Measurements from ENCODE around the gene CCL22.
"Not testable (repeated sequence)": the region's sequence is repeated elsewhere in the genome, so short reads cannot be mapped to it uniquely, and the experiment has no call there.

Gene CCL22, protein sequence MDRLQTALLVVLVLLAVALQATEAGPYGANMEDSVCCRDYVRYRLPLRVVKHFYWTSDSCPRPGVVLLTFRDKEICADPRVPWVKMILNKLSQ

DNA sequence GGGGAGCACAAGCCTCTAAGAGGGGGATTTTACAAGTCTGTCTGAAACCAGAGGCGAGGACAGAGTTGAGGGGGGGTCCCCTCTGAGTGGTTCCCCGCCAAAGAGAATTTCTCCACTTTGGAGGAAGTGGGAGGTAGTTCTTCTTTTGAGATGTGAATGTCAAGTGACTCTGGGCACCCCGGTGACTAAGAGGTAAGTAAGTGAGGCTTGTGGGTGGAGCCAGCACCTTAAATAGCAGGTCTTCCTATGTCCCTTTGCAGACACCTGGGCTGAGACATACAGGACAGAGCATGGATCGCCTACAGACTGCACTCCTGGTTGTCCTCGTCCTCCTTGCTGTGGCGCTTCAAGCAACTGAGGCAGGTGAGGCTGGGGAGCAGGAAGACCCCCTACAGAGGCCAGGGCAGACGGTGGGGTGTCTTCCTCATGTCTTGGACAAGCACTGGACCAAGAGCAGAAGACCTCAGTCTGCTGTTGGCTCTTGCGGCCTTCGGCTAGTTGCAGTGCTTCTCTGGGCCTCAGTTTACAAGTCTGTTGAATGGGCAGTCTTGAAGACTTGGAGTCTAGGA is at the start of gene CCL22:
Gene CCL22, plus strand, starts transcription at position 257 of the 569 bp plus-strand sequence. Its CDS starts 34 bp downstream, at position 291.
- no peak for DNase-seq (ENCODE audit: low read depth in 1 of 2, low spot score in 1 of 2)

DNA sequence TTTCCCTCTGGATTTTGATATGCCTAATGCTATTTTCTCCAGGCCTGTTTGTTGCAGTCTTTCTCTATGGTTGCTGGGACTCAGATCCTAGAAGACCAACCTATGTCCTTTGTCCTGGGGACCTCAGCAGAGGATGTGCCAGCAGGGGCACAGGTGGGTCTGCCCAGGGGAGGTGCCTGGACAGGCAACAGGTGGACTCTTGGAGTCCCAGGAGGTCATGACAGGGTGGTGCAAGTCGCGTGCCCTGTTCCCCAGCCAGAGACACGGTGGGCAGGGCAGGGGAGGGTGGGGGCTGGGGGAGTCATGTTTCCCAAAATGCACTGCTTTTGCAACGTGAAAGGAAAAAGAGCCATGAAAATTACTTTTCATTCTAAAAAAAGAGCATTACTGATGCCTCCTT is 47.8 kb upstream of the CCL22 start:
- DNase-seq (ENCODE audit: low read depth in 1 of 2, low spot score in 1 of 2), result no peak

DNA sequence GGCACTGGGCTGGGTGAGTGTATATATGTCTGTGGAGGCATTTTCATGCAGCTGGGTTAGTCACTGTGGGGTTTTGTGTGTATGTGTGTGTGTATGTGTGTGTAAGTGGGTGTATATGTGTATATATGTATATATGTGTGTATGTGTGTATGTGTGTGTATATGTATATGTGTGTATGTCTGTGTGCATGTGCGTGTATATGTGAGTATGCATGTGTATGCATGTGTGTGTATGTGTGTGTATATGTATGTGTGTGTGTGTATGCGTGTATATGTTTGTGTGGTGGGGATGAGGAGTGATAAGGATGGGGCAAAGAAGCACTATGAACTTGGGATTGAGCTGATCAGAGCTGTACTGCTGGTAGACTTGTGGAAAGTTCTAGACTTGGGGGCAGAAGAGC is 45.1 kb upstream of the CCL22 start:
- no peak for DNase-seq (ENCODE audit: low read depth in 1 of 2, low spot score in 1 of 2)

DNA sequence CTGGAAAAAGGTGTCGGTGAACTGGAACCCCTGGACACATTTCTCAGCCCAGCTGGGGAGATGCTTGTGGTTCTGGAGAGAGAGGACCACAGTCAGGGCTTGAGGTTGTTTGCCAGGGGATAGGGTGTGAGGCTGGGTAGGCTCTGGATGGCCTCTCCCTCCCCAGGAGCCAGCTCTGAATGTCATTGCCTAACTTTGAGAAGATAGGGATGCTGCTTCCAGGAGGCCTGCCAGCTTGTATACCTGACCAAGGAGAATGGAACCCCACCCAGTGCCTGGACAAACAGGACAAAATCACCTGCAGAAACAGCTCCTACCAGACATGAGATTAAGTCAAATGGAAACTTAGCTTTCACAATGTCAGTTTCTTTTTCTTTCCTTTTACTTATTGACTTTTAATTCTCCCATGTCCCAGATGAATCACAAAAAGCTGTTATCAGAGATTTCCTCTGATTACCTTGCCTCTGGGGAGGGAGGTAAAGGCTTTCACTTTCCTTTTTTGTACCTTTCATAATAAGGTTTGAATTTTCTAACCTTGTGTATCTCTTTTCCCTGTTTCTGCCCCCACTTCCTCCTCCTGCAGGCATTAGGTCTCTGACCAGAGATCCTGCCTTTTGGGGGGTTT is 44.3 kb upstream of the CCL22 start:
- no peak for DNase-seq (ENCODE audit: low read depth in 1 of 2, low spot score in 1 of 2)

DNA sequence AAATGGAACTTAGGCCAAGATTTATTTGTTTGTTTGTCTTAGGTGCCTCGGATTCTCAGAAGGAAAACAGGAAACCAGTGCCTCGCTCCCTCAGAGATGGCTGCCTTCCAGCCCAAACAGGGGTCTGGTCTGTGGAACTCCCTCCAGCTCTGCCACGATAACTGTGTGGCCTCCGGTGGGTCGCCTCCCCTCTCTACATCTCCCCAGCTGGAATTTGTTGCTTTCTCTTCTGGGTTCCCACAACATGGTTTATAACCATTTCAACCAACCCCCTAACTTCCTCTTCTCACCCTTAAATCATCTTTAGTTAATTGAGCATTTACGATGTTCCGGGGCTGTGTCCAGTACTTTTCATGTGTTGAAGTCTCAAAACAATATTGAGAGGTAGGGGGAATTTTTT is 43.2 kb upstream of the CCL22 start:
- DNase-seq (ENCODE audit: low read depth in 1 of 2, low spot score in 1 of 2), result no peak

DNA sequence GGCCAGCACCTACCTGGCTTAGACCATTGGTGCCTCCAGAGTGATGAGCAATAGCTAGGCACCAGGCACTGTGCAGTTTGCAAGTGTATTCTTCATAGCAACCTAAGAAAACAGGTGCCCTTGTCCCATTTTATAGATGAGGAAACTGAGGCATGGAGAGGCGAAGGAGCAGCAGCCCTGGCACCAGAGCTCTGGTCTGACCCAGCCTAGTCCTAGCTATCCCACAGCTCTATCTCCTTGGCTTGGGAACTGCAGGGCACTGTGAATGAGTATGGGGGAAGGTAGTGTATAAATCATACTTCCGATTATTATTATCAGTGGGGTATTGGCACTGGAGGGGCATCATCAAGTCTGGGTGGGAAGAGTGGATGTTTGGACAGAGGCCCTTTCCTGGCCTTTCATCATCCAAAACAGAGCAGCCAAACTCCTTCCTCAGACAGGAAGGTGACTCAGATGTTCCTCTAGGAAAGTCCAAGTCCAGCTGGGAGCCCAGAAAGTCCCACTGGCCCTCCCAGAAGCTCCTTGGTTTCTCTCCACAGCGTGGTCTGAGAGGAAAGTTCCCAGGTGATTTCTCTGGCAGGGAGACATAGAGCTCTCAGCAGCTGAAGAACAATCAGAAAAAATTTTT is 42.1 kb upstream of the CCL22 start:
- no peak for DNase-seq (ENCODE audit: low read depth in 1 of 2, low spot score in 1 of 2)

DNA sequence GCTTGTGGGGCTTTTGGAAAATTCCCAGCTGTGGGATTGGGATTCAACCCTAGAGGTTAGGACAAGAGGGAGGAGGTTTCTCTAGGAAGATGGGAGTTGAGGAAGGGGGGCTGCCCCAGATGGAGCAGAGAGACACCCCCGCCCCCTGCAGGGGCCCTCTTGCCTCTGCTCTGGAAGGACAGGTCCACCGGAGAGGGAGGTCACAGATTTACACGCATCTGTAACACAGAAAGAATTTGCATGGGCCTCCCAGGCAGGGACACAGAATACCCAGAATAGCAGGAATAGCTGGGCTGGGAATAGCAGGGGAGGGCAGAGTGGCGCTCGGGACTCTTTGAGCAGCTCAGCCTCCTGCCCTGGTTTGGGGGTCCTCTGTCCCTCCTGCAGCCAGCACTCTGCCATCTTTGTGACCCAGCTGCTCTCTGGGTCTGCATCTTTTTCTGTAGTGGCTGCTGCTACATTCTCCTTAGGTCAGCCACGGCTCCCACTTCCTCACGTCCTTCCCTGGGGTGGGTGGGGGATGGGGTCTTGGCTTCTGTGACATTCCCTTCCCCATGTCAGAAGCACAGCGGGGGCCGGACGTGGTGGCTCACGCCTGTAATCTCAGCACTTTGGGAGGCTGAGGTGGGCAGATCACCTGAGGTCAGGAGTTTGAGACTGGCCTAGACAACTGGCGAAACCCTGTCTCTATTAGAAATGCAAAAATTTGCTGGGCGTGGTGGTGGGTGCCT is 40.2 kb upstream of the CCL22 start:
- DNase-seq (ENCODE audit: low read depth in 1 of 2, low spot score in 1 of 2), result no peak

DNA sequence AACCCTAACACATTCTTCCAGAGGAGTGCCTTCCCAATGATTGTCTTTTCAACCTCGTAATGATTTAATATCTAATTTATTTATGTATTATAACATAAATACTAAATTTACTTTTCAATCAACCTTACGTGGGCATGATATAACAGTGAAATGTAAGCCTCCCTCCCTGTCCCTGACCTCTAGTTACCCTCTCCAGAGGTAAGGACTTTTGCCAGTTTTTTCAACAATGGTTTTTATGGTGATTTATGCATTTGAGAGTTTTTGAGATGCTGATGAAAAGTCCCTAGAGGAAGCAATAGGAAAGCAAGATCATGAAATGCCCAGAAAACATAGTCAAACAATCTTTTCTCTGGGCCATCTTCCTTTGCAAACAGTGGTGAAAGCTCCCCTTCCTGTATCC is 38.9 kb upstream of the CCL22 start:
- no peak for DNase-seq (ENCODE audit: low read depth in 1 of 2, low spot score in 1 of 2)

DNA sequence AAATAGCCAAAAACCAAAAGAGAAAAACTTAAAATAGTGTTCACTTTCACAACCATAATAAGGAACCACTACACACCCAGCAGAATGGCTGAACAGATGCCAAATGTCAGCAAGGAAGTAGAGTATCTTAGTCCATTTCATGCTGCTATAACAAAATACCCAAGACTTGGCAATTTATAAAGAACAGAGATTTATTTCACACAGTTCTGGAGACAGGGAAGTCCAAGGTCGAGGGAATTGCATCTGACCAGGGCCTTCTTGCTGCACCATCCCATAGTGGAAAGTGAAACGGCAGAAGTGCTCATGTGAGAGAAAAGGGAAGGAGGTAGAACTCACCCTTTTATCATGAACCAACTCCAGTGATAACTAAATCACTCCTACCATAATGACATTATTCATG is 33.8 kb upstream of the CCL22 start:
- DNase-seq (ENCODE audit: low read depth in 1 of 2, low spot score in 1 of 2), result no peak

DNA sequence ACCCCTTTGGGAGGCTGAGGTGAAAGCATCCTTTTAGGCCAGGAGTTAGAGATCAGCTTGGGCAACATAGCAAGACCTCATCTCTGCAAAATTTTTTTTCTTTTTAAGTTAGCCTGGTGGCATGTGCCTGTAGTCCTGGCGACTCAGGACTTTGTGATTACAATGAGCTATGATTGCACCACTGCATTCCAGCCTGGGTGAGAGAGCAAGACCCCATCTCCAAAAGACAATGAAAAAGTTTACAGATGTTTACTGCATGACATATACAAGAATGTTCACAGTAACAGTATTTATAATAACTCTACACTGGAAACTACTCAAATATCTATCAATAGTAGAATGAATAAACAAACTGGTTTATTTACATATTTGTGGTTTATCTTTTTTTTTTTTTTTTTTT is 33.1 kb upstream of the CCL22 start:
- DNase-seq (ENCODE audit: low read depth in 1 of 2, low spot score in 1 of 2), result no peak

DNA sequence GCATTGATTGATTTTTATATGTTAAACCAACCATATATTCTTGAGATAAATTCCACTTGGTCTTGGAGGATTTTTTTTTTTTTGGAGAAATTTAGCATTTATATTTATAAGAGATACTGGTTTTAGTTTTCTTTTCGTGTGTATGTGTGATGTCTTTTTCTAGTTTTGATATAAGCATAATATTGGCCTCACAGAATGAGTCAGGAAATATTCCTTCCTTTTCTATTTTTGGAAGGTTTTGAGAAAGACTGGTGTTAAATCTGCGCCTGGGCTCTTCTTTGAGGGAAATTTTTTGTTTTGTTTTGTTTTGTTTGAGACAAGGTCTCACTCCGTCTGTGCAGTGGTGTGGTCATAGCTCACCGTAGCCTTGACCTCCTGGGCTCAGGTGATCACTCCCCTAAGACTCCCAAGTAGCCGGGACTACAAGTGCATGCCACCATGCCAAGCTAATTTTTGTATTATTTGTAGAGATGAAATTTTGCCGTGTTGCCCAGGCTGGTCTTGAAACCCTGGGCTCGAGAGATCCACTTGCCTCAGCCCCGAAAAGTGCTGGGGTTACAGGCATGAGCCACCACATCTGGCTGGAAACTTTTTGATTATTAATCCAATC is 28.8 kb upstream of the CCL22 start:
- no peak for DNase-seq (ENCODE audit: low read depth in 1 of 2, low spot score in 1 of 2)

DNA sequence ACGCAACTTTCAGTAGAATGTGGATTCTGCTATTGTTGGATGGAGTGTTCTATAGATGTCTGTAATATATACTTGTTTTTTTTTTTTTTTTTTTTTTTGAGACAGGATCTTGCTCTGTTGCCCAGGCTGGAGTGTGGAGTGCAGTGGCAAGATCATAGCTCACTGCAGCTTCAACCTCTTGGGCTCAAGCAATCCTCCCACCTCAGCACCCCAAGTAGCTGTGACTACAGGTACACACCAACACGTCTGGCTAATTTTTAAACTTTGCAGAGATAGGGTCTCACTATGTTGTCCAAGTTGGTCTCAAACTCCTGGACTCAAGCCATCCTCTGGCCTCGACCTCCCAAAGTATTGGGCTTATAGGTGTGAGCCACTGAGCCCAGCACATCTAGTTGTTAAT is 27.2 kb upstream of the CCL22 start:
- DNase-seq (ENCODE audit: low read depth in 1 of 2, low spot score in 1 of 2), result no peak

DNA sequence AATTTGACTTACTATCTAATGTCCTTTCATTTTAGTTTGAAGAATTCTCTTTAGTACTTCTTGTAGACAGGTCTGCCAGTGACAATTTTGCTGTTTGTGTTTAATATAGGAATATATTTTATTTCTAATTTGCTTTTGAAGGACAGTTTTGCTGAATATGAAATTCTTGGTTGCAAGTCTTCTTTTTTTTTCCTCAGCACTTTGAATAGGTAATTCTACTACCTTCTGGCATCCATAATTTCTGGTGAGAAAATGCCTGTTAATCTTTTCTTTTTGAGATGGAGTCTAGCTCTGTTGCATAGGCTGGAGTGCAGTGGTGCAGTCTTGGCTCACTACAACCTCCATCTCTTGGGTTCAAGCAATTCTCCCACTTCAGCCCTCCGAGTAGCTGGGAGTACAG is 25.2 kb upstream of the CCL22 start:
- DNase-seq (ENCODE audit: low read depth in 1 of 2, low spot score in 1 of 2), result no peak

DNA sequence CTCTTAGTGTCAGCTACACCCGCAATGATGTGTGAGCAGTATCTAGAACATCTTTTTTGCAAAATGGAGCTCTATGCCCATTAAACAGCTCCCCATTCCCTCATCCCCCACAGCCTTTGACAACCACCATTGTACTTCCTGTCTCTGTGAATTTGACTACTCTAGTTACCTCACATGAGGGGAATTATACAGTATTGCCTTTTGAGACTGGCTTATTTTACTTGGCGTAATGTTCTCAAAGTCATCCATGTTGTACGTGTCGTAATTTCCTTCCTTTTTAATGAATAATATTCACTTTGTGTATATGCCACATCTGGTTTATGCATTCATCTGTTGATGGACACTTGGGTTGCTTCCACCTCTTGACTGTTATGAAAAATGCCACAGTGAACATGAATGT is 23.2 kb upstream of the CCL22 start:
- no peak for DNase-seq (ENCODE audit: low read depth in 1 of 2, low spot score in 1 of 2)

DNA sequence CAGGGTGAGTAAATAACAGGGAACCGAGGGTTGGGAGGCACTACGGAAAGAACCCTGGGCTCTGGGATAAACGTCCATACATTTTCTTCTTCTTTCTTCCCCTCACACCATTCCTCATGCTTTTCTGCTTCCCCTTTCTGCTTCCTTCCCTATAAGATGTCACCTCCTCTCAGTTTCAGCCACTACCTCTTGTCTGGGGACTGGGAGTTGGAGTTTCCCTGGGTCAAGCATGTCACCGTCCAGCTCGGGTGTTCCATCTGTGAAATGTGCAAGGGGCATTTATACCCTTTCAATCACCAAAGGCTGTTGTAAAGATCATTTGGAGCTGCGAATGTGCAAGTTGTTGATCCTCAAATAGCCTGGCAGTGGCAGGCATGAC is 17.5 kb upstream of the CCL22 start:
- no peak for DNase-seq (ENCODE audit: low read depth in 1 of 2, low spot score in 1 of 2)

DNA sequence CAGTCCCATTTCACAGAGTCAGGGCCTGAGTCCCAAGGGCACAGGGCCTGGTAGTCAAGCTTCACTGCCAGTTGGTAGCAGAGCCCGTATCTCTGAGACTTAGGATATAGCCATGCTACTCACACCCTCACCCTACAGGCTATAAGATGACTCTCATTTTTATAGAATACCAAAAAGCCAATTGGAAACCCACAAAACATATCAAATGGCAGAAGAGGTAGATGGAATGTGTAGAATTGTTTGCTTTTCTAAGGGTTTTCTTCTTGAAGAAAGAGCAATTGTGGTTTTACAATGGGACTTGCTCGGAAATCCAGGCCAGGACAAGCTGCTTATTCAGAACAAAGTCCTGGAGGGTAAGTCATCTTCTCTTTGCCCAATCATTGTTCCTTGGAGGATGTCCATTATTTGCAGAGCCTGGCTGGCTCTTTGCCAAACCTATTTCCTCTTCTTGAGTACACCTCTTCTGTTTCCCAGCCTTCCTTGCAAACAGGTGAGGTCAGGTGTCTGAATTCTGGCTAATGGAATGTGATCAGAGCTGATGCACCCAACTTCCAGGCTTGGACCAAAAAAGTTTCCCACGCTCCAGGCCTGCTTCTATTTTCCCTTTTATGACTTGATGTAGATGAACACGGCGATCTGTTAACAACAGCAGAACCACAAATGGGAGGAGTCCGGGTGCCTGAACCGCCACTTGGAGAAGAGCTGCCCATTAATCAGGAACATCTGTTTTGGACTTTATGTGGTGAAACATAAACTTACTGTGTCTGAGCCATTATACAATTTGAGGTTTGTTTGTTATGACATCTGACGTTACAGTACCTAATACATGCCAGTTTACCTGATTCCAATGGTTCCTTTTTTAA is 16.9 kb upstream of the CCL22 start:
- DNase-seq (ENCODE audit: low read depth in 1 of 2, low spot score in 1 of 2), result no peak

DNA sequence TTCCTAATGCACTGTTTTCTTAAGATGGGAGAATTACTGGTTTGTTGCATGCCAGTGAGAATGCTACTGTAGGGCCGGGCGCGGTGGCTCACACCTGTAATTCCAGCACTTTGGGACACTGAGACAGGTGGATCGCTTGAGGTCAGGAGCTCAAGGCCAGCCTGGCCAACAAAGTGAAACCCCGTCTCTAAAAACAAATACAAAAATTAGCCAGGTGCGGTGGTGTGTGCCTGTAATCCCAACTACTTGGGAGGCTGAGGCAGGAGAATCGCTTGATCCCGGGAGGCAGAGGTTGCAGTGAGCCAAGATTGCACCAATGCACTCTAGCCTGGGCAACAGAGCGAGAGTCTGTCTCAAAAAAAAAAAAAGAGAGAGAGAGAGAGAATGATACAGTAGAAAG is 16.0 kb upstream of the CCL22 start:
- not testable (repeated sequence) for DNase-seq (ENCODE audit: low read depth in 1 of 2, low spot score in 1 of 2)

DNA sequence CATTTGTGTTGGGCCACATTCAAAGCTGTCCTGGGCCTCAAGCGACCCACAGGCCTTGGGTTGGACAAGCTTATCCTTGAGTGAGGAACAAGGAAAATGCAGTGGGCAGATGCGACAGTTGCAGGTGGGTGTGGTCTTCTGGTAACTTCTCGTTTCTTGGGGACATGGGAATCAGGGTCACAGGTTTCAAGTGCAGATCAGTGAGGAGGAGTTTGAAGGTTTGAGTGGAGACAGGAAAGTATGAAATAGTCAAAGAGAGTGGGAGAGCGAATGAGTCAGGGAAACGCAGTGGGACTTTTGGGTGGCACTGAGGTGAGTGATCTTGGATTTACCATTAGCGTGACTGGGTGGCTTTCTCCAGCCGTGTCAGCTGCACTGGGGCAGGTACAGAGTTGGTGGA is 15.4 kb upstream of the CCL22 start:
- no peak for DNase-seq (ENCODE audit: low read depth in 1 of 2, low spot score in 1 of 2)

DNA sequence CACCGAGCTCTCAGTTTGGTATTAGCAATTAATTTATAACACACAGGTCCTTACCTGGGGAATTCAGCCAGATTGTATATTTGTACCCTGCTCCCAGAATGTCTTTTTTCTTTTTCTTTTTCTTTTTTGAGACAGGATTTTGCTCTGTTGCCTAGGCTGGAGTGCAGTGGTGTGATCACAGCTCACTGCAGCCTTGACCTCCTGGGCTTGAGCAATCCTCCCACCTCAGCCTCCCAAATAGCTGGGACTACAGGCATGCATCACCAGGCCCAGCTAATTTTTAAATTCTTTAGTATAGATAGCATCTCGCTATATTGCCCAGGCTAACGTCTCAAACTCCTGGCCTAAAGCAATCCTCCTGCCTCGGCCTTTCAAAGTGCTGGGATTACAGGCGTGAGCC is 14.5 kb upstream of the CCL22 start:
- not testable (repeated sequence) for DNase-seq (ENCODE audit: low read depth in 1 of 2, low spot score in 1 of 2)

DNA sequence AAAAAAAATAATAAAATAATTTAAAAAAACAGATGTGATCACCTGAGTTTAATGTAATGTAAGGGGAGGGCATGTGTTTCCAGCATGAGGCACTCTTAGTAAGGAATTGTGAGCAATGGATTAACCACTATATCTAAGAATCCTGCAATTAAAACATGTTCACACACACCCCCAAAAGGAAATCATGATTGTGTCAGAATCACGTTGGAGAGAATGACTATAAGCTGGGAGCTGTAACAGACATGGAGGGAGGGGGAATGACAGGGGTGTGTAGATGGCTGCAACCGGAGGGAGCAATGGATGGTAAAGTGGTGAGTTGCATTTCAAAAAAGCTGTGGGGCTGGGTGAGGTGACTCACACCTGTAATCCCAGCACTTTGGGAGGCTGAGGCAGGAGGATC is 13.6 kb upstream of the CCL22 start:
- no peak for DNase-seq (ENCODE audit: low read depth in 1 of 2, low spot score in 1 of 2)

All from activated T-helper 1 cell treated with anti-CD3 and anti-CD28 coated beads, Interleukin-2, amount 50 U/mL, for 16 hours (primary cell).